Fibroblast of peridontal ligament (primary cell): ENCODE data around the gene PTPRZ1.

Experiments
- DNase-seq: peaks from one replicate; pipeline ENCODE4 v3.0.0-alpha.2; 2010; ENCODE audit errors: extremely low read depth

The PTPRZ1 gene

GRCh38 chr7:121872831-121873288, at the start of gene PTPRZ1:
Gene PTPRZ1, plus strand, starts transcription at chr7:121873161. Its CDS starts 339 bp downstream, at chr7:121873500.
- peak; percentile 2 for DNase-seq

- DNase-seq: no peak
Observed at GRCh38 chr7:121824276-121824675, 48.7 kb upstream of the PTPRZ1 start.

- DNase-seq: no peak
Observed at GRCh38 chr7:121831351-121831750, 41.6 kb upstream of the PTPRZ1 start.

GRCh38 chr7:121831801-121832200, 41.2 kb upstream of the PTPRZ1 start:
- no peak for DNase-seq

- no peak for DNase-seq
Observed at GRCh38 chr7:121832347-121832746, 40.6 kb upstream of the PTPRZ1 start.

- no peak for DNase-seq
Observed at GRCh38 chr7:121833991-121834390, 39.0 kb upstream of the PTPRZ1 start.

GRCh38 chr7:121837462-121837861, 35.5 kb upstream of the PTPRZ1 start:
- DNase-seq: no peak

GRCh38 chr7:121847041-121847440, 25.9 kb upstream of the PTPRZ1 start:
- no peak for DNase-seq

GRCh38 chr7:121853307-121853706, 19.7 kb upstream of the PTPRZ1 start:
- DNase-seq: no peak

- no peak for DNase-seq
Observed at GRCh38 chr7:121860953-121861352, 12.0 kb upstream of the PTPRZ1 start.

- DNase-seq: no peak
Observed at GRCh38 chr7:121862591-121862990, 10.4 kb upstream of the PTPRZ1 start.

GRCh38 chr7:121871188-121871587, 1.8 kb upstream of the PTPRZ1 start:
- no peak for DNase-seq

- peak; percentile 7 for DNase-seq
Observed at GRCh38 chr7:121873289-121874194, 581 bp downstream of the PTPRZ1 start.

- DNase-seq: no peak
Observed at GRCh38 chr7:121874298-121874697, 1.3 kb downstream of the PTPRZ1 start.

- DNase-seq: no peak
Observed at GRCh38 chr7:121875203-121875602, 2.2 kb downstream of the PTPRZ1 start.

GRCh38 chr7:121876656-121877500, 3.9 kb downstream of the PTPRZ1 start:
- DNase-seq: no peak

- no peak for DNase-seq
Observed at GRCh38 chr7:121878918-121879464, 6.0 kb downstream of the PTPRZ1 start.

- DNase-seq: no peak
Observed at GRCh38 chr7:121879544-121879943, 6.6 kb downstream of the PTPRZ1 start.

GRCh38 chr7:121882731-121883130, 9.8 kb downstream of the PTPRZ1 start:
- no peak for DNase-seq

- no peak for DNase-seq
Observed at GRCh38 chr7:121885166-121885920, 12.4 kb downstream of the PTPRZ1 start.

- no peak for DNase-seq
Observed at GRCh38 chr7:121887634-121888033, 14.7 kb downstream of the PTPRZ1 start.
